PFSK-1 (cell line): ENCODE data around the gene ST8SIA5.

Source experiments
- FOXP2 ChIP-seq: optimal IDR thresholded peaks from 2 replicates; pipeline ENCODE3; 2011; ENCODE audit warnings: borderline replicate concordance, control low read depth, inconsistent platforms; ENCODE audit not compliant: insufficient read depth; ENCODE audit errors: extremely low read length, extremely low read depth
- POLR2AphosphoS5 ChIP-seq: IDR thresholded peaks from 2 replicates; pipeline ENCODE4 v1.6.1; 2012; ENCODE audit warnings: low read depth, mild to moderate bottlenecking, control low read depth, low read length, moderate library complexity
- REST ChIP-seq, 2 experiments: IDR thresholded peaks; 2 replicates each; pipeline versions ENCODE4 v1.6.1 to v1.8.0; 2011 to 2012; ENCODE audit warnings: low read depth in 2 of 2, low read length in 2 of 2, control low read depth in 1 of 2, inconsistent platforms in 1 of 2, mild to moderate bottlenecking in 1 of 2, moderate library complexity in 1 of 2; ENCODE audit not compliant: insufficient read depth in 1 of 2
- SIN3A ChIP-seq: IDR thresholded peaks from 2 replicates; pipeline ENCODE4 v1.6.1; 2012; ENCODE audit warnings: mild to moderate bottlenecking, low read length, moderate library complexity, borderline replicate concordance; ENCODE audit not compliant: insufficient read depth
- TAF1 ChIP-seq: IDR thresholded peaks from 2 replicates; pipeline ENCODE4 v1.6.1; 2012; ENCODE audit warnings: low read length, control low read depth, borderline replicate concordance; ENCODE audit not compliant: insufficient read depth

The ST8SIA5 gene

GRCh38 chr18:46723856-46724415 lies 32.9 kb downstream of the ST8SIA5 start:
- no peak for TF ChIP-seq REST (IDR thresholded peaks at IDR 0.05; ENCODE audit: insufficient read depth in 1 of 2, low read depth in 2 of 2, low read length in 2 of 2)
- TF ChIP-seq FOXP2: no peak
- no peak for TF ChIP-seq TAF1
- TF ChIP-seq POLR2AphosphoS5: no peak
- no peak for TF ChIP-seq SIN3A

- TF ChIP-seq SIN3A: no peak
- no peak for TF ChIP-seq TAF1
- no peak for TF ChIP-seq REST (IDR thresholded peaks at IDR 0.05; ENCODE audit: insufficient read depth in 1 of 2, low read depth in 2 of 2, low read length in 2 of 2)
- no peak for TF ChIP-seq POLR2AphosphoS5
- TF ChIP-seq FOXP2: no peak
Observed at GRCh38 chr18:46722051-46722450, 34.8 kb downstream of the ST8SIA5 start.

GRCh38 chr18:46721331-46721730 lies 35.5 kb downstream of the ST8SIA5 start:
- TF ChIP-seq FOXP2 (no peak), POLR2AphosphoS5 (no peak), REST (IDR thresholded peaks at IDR 0.05; ENCODE audit: insufficient read depth in 1 of 2, low read depth in 2 of 2, low read length in 2 of 2) (no peak), TAF1 (no peak), SIN3A (no peak)

- TF ChIP-seq REST (IDR thresholded peaks at IDR 0.05; ENCODE audit: insufficient read depth in 1 of 2, low read depth in 2 of 2, low read length in 2 of 2): no peak
- no peak for TF ChIP-seq POLR2AphosphoS5
- no peak for TF ChIP-seq FOXP2
- TF ChIP-seq TAF1: no peak
- TF ChIP-seq SIN3A: no peak
Observed at GRCh38 chr18:46720521-46720920, 36.3 kb downstream of the ST8SIA5 start.
